HepG2 (cell line): ENCODE results near the gene INO80B. TPM values are rescaled to one million over a fixed set of nuclear protein-coding genes. Genes with fewer than 3 reads are reported as not detected.

ENCODE experiments used
- BCL6 ChIP-seq: IDR thresholded peaks from 2 replicates; pipeline ENCODE4 v1.6.1; 2016; ENCODE audit warnings: missing genetic modification reagents, missing compliant biosample characterization
- FOXK2 ChIP-seq: fragments of 450-650 bp; IDR thresholded peaks from 2 replicates; pipeline ENCODE4 v1.6.1; 2016
- MEIS2 ChIP-seq: sonication (generic); formaldehyde crosslinking; IDR thresholded peaks from 2 replicates; pipeline ENCODE4 v1.9.0; 2021; ENCODE audit warnings: mild to moderate bottlenecking, missing genetic modification reagents
- MTA3 ChIP-seq: sonication (generic); formaldehyde crosslinking; IDR thresholded peaks from 2 replicates; pipeline ENCODE4 v1.4.0; 2020; ENCODE audit warnings: missing genetic modification reagents
- RELA ChIP-seq: sonication (generic); formaldehyde crosslinking; IDR thresholded peaks from 2 replicates; pipeline ENCODE4 v1.4.0; 2020; ENCODE audit warnings: missing genetic modification reagents
- SOX6 ChIP-seq, 2 experiments: fragments of 450-650 bp in 1 of 2; sonication (generic) in 1 of 2; formaldehyde crosslinking in 1 of 2; IDR thresholded peaks; 2 replicates each; pipeline versions ENCODE4 v1.4.0 to v1.6.1; 2017 to 2020; ENCODE audit warnings: antibody characterized with exemption in 1 of 2, mild to moderate bottlenecking in 1 of 2, missing genetic modification reagents in 1 of 2
- STAG1 ChIP-seq: sonication (generic); formaldehyde crosslinking; IDR thresholded peaks from 2 replicates; pipeline ENCODE4 v1.4.0; 2020; ENCODE audit warnings: missing genetic modification reagents
- UBTF ChIP-seq: sonication (generic); formaldehyde crosslinking; IDR thresholded peaks from 2 replicates; pipeline ENCODE4 v1.4.0; 2020; ENCODE audit warnings: mild to moderate bottlenecking, missing genetic modification reagents
- ZBTB14 ChIP-seq: sonication (generic); formaldehyde crosslinking; IDR thresholded peaks from 2 replicates; pipeline ENCODE4 v1.4.0; 2020; ENCODE audit warnings: missing genetic modification reagents
- ZBTB8A ChIP-seq: sonication (generic); formaldehyde crosslinking; IDR thresholded peaks from 2 replicates; pipeline ENCODE4 v1.4.0; 2020; ENCODE audit warnings: mild to moderate bottlenecking, low read depth, missing genetic modification reagents, borderline replicate concordance
- ZFYVE20 ChIP-seq: sonication (generic); formaldehyde crosslinking; IDR thresholded peaks from 2 replicates; pipeline ENCODE4 v1.8.0; 2023; ENCODE audit warnings: low read depth, mild to moderate bottlenecking, moderate library complexity, missing genetic modification reagents, borderline replicate concordance
- ZHX2 ChIP-seq, 2 experiments: sonication (generic) in 1 of 2; formaldehyde crosslinking in 1 of 2; IDR thresholded peaks; 2 replicates each; pipeline versions ENCODE4 v1.6.1 to v1.9.0; 2014 to 2022; ENCODE audit warnings: antibody characterized with exemption in 1 of 2, borderline replicate concordance in 1 of 2, inconsistent platforms in 1 of 2, low read depth in 1 of 2, missing genetic modification reagents in 1 of 2
- ZNF512B ChIP-seq: sonication (generic); formaldehyde crosslinking; IDR thresholded peaks from 2 replicates; pipeline ENCODE4 v1.5.1; 2020; ENCODE audit warnings: missing genetic modification reagents, mild to moderate bottlenecking, borderline replicate concordance
- ZSCAN12 ChIP-seq: sonication (generic); formaldehyde crosslinking; IDR thresholded peaks from 2 replicates; pipeline ENCODE4 v1.9.0; 2021; ENCODE audit warnings: mild to moderate bottlenecking, missing genetic modification reagents
- polyA plus RNA-seq, 8 experiments: library from polyadenylated mRNA; depleted of rRNA in 3 of 8; stranded (reverse) in 7 of 8; unstranded in 1 of 8; fragments of >200 nt; fragmentation: Illumina TruSeq in 4 of 8; extraction: Trizol in 4 of 8; gene quantifications; 2 replicates each; pipeline versions ENCODE4 v1.2.1 to v1.2.3, GENCODE V29; 2011 to 2016; ENCODE audit warnings: low read depth in 4 of 8, missing spikeins in 1 of 8, mixed read lengths in 1 of 8; ENCODE audit not compliant: insufficient read depth in 1 of 8
- total RNA-seq, 5 experiments: library from RNA; depleted of rRNA; stranded (reverse); fragments of >200 nt; fragmentation: Illumina TruSeq; extraction: Trizol; gene quantifications; 2 replicates each; pipeline ENCODE4 v1.2.3, GENCODE V29; 2016; ENCODE audit warnings: low read depth in 1 of 5

INO80B gene
- total and polyA plus RNA-seq, 2 of the 13 experiments (the other 11 are each of a cell fraction or from before 2014, with no cell fraction given), result 6.2 to 14.5 TPM

- peak; percentile 99 for TF ChIP-seq ZHX2 (IDR thresholded peaks at IDR 0.05; ENCODE audit: low read depth)
- TF ChIP-seq ZHX2 (CRISPR knock-in tag; IDR thresholded peaks at IDR 0.05; ENCODE audit: borderline replicate concordance), result no peak
- no peak for TF ChIP-seq ZFYVE20 (CRISPR knock-in tag)
- TF ChIP-seq ZBTB8A (CRISPR knock-in tag), result no peak
- no peak for TF ChIP-seq MTA3 (CRISPR knock-in tag)
- TF ChIP-seq SOX6 (IDR thresholded peaks at IDR 0.05), result no peak
- peak; percentile 90 for TF ChIP-seq SOX6 (CRISPR knock-in tag; IDR thresholded peaks at IDR 0.05)
- peak; percentile 91 for TF ChIP-seq FOXK2
- peak; percentile 96 for TF ChIP-seq RELA (CRISPR knock-in tag)
- TF ChIP-seq BCL6 (CRISPR knock-in tag), result peak; percentile 82; the same call in 1 of the 2 replicates
- no peak for TF ChIP-seq ZSCAN12
- TF ChIP-seq MEIS2 (CRISPR knock-in tag), result peak; percentile 74; the same call in 1 of the 2 replicates
- peak; percentile 91 for TF ChIP-seq UBTF (CRISPR knock-in tag)
- TF ChIP-seq ZNF512B, result peak; percentile 68; the same call in 1 of the 2 replicates
- TF ChIP-seq STAG1, result peak; percentile 43
- no peak for TF ChIP-seq ZBTB14 (CRISPR knock-in tag)
Measured at GRCh38 chr2:74454654-74455511, at the start of gene INO80B (continued).
